Stimulated activated CD4-positive, alpha-beta T cell treated with anti-CD3 and anti-CD28 coated beads, Interleukin-12 subunit alpha, Interleukin-12 subunit beta, amount 100 ng/mL, for 48 hours (primary cell): ENCODE data around the gene KATNAL2.
"Not testable (repeated sequence)": the region's sequence is repeated elsewhere in the genome, so short reads cannot be mapped to it uniquely, and the experiment has no call there.

Experiments
- DNase-seq, 3 donors: peaks; one replicate each; pipeline ENCODE4 v3.0.0-alpha.2; 2020; ENCODE audit warnings: low read depth in 2 of 3, low spot score in 1 of 3

KATNAL2 gene

GRCh38 chr18:47030887-47031286 lies 113.5 kb downstream of the KATNAL2 start:
- DNase-seq: not testable (repeated sequence)

- no peak for DNase-seq
Observed at GRCh38 chr18:47032945-47033344, 115.5 kb downstream of the KATNAL2 start.

GRCh38 chr18:47034591-47034990 lies 117.2 kb downstream of the KATNAL2 start:
- DNase-seq: not testable (repeated sequence)

GRCh38 chr18:47035156-47035671 lies 117.8 kb downstream of the KATNAL2 start, which contains the start of gene ELOA2:
Gene ELOA2 (minus strand): TSS chr18:47035621. CDS start chr18:47035264, 357 bp downstream.
- no peak for DNase-seq

- no peak for DNase-seq
Observed at GRCh38 chr18:47036298-47036874, 119.0 kb downstream of the KATNAL2 start.

GRCh38 chr18:47036927-47037578 lies 119.7 kb downstream of the KATNAL2 start:
- DNase-seq: no peak

- DNase-seq: no peak
Observed at GRCh38 chr18:47040982-47041381, 123.6 kb downstream of the KATNAL2 start.

- peak in 1 of 3 donors; percentile 15 for DNase-seq
Observed at GRCh38 chr18:47050468-47050867, 133.1 kb downstream of the KATNAL2 start.

GRCh38 chr18:47054369-47054768 lies 137.0 kb downstream of the KATNAL2 start:
- no peak for DNase-seq

- no peak for DNase-seq
Observed at GRCh38 chr18:47062471-47062870, 145.1 kb downstream of the KATNAL2 start.

- no peak for DNase-seq
Observed at GRCh38 chr18:47063096-47063495, 145.7 kb downstream of the KATNAL2 start.

- no peak for DNase-seq
Observed at GRCh38 chr18:47067648-47068047, 150.2 kb downstream of the KATNAL2 start.

GRCh38 chr18:47075098-47075883 lies 157.9 kb downstream of the KATNAL2 start:
- no peak for DNase-seq

GRCh38 chr18:47077111-47077510 lies 159.7 kb downstream of the KATNAL2 start:
- DNase-seq: no peak

- DNase-seq: no peak
Observed at GRCh38 chr18:47080872-47081271, 163.5 kb downstream of the KATNAL2 start.

GRCh38 chr18:47081578-47081977 lies 164.2 kb downstream of the KATNAL2 start:
- no peak for DNase-seq

GRCh38 chr18:47087676-47088075 lies 170.3 kb downstream of the KATNAL2 start:
- no peak for DNase-seq

GRCh38 chr18:47095810-47096209 lies 178.4 kb downstream of the KATNAL2 start:
- no peak for DNase-seq

GRCh38 chr18:47100212-47100831 lies 182.9 kb downstream of the KATNAL2 start:
- DNase-seq: peak; percentile 28 to 72 (median 41)

GRCh38 chr18:47108373-47108772 lies 191.0 kb downstream of the KATNAL2 start:
- no peak for DNase-seq

- DNase-seq: no peak
Observed at GRCh38 chr18:47108998-47109405, 191.6 kb downstream of the KATNAL2 start.
